Activated T-helper 2 cell treated with anti-CD3 and anti-CD28 coated beads, Interferon-gamma antibody, Interleukin-2, Interleukin-4, amounts not matched to agents 10 μg/mL and 5 μg/mL and 100 μg/mL, durations not matched to agents 14 hours and 24 hours and 36 hours (primary cell): ENCODE data around the gene TDP2. TPM values are rescaled to one million over a fixed set of nuclear protein-coding genes. Genes with fewer than 3 reads are reported as not detected.
A peak's percentile ranks its signal among the peaks of the same experiment; 100 is the strongest.
"Not testable (repeated sequence)": the region's sequence is repeated elsewhere in the genome, so short reads cannot be mapped to it uniquely, and the experiment has no call there.

Experiments
- DNase-seq: peaks from one replicate; pipeline ENCODE4 v3.0.0; 2021; ENCODE audit warnings: low spot score
- H3K27ac Mint-ChIP-seq: one replicate; pipeline ENCODE4 v1.8.0; 2021; ENCODE audit warnings: mixed read lengths
- H3K27me3 Mint-ChIP-seq: one replicate; pipeline ENCODE4 v1.8.0; 2021; ENCODE audit warnings: low read depth, mixed read lengths
- H3K36me3 Mint-ChIP-seq: one replicate; pipeline ENCODE4 v1.8.0; 2021; ENCODE audit warnings: low read depth, mixed read lengths
- H3K4me1 Mint-ChIP-seq: one replicate; pipeline ENCODE4 v1.8.0; 2021; ENCODE audit warnings: low read depth, mixed read lengths
- H3K4me3 Mint-ChIP-seq: one replicate; pipeline ENCODE4 v1.8.0; 2021; ENCODE audit warnings: low read depth, mild to moderate bottlenecking, moderate library complexity, mixed read lengths
- H3K9me3 Mint-ChIP-seq: one replicate; pipeline ENCODE4 v1.8.0; 2021; ENCODE audit warnings: mixed read lengths
- intact Hi-C: fragments of 100-400 bp; cut with micrococcal nuclease; formaldehyde crosslinking; loops from one replicate; pipeline ENCODE4 v1.15.1; 2023
- total RNA-seq: library from RNA; stranded (reverse); gene quantifications from 2 replicates; pipeline ENCODE4 v1.2.3, GENCODE V29; 2022

Gene TDP2
- total RNA-seq, 1 donor from 2014 or later, result 45.6 TPM

- intact Hi-C loops, result loop anchor here (10.0 kb wide), 2 partner anchors 198 to 408 kb away; partner anchors contain the start of gene ALDH5A1
- Mint-ChIP-seq H3K36me3 (peaks cover 1% of the 10 kb centered on the region), H3K4me3 (no peak overlapping the region), H3K27me3 (no peaks in the 10 kb centered on the region), H3K9me3 (no peaks in the 10 kb centered on the region), H3K4me1 (peaks cover 20% of the 10 kb centered on the region), H3K27ac (no peak overlapping the region)
- DNase-seq, result no peak
Measured at GRCh38 chr6:24692415-24692814, 25.7 kb upstream of the TDP2 start.

DNA sequence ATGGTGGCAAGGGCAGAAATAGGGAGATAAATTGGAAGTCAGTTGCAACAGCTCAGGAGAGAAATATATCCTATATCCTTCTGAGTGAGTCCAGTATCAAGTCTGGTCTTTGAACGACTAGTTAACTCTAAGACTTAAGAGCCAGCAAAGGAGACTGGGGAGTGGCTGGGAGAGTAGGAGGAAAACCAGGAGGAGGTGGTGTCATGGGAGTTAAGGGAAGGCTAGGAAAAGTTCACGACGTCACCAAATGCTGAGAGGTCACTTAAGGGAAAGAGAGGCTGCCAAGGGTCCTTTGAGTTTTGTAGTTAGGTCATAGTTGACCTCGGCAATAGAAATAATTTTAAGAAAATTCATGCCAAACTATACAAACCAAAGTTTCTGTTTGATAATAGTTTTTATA lies 25.3 kb upstream of the TDP2 start:
- Mint-ChIP-seq H3K27me3 (no peaks in the 10 kb centered on the region), H3K4me3 (no peak overlapping the region), H3K9me3 (no peaks in the 10 kb centered on the region), H3K27ac (peak overlapping the region; percentile 36), H3K36me3 (peaks cover 5% of the 10 kb centered on the region), H3K4me1 (peaks cover 20% of the 10 kb centered on the region)
- intact Hi-C loops, result loop anchor here (10.0 kb wide), 2 partner anchors 197 to 407 kb away; partner anchors contain the start of gene ALDH5A1
- DNase-seq, result no peak

DNA sequence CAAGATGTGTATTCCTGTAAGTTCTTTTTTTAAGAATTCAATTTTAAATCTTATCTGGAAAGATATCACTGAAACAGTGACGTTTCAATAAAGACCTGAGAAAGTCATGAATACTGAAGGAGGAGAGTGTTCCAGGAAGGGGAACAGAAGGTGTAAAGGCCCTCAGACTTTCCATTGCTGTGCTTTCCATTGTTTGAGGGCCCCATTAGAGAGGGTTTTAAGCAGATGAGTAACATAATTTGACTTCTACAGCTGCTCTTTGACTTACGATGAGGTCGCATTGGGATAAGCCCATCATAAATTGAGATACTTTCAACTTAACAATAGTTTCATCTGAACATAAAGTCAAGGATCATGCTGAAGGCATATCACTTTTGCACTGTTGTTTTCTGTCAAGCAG lies 24.9 kb upstream of the TDP2 start:
- no peak for DNase-seq
- Mint-ChIP-seq H3K27me3 (no peaks in the 10 kb centered on the region), H3K27ac (no peak overlapping the region), H3K9me3 (no peaks in the 10 kb centered on the region), H3K4me1 (peaks cover 20% of the 10 kb centered on the region), H3K36me3 (peaks cover 5% of the 10 kb centered on the region), H3K4me3 (no peak overlapping the region)
- intact Hi-C loops, result loop anchor here (10.0 kb wide), 2 partner anchors 197 to 407 kb away; partner anchors contain the start of gene ALDH5A1

DNA sequence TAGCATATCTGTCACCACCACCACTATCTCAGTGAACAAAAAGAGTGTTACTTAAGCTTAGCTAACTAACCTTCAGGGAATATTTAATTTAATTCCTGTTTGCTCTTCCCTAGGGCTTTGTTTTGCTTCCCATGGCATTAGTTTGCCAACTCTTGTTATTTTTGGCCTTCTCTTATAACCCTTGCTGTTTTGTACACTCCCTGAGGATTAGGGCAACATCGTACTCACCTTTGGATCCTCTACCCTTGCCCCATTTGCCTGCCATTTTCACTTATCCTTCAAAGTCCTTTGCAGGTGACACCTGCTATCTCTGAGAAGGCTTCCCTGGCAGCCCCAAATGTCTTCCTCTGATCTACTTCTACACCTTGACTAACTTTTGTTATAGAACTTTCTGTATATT lies 23.9 kb upstream of the TDP2 start:
- H3K9me3 Mint-ChIP-seq, result no peaks in the 10 kb centered on the region
- H3K4me3 Mint-ChIP-seq, result no peak overlapping the region
- H3K36me3 Mint-ChIP-seq, result peaks cover 5% of the 10 kb centered on the region
- H3K27ac Mint-ChIP-seq, result no peak overlapping the region
- no peaks in the 10 kb centered on the region for H3K27me3 Mint-ChIP-seq
- intact Hi-C loops, result loop anchor here (10.0 kb wide), 2 partner anchors 196 to 406 kb away; partner anchors contain the start of gene ALDH5A1
- no peak for DNase-seq
- H3K4me1 Mint-ChIP-seq, result peaks cover 15% of the 10 kb centered on the region

DNA sequence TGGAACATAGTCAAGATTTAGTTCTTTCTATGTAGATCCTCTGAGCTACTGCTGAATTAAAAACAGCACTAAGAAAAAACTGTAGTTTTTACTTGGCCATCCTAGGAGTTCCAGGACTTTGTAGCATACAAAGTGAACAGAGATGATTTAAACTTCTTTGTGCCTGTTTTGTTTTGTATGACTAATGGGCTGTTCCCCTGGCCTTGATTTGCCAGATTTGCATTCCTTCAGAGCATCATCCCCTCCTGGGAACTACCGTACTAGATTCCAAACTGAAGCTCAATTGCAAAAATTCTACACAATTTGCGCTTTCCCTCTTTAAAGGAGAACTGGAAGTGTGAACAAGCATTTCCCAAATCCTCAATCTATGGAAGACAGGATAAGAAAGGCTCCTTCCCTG lies 23.3 kb upstream of the TDP2 start:
- no peak for DNase-seq
- Mint-ChIP-seq H3K27ac (no peak overlapping the region), H3K4me3 (no peak overlapping the region), H3K36me3 (peaks cover 5% of the 10 kb centered on the region), H3K4me1 (peaks cover 14% of the 10 kb centered on the region), H3K9me3 (no peaks in the 10 kb centered on the region), H3K27me3 (no peaks in the 10 kb centered on the region)
- intact Hi-C loops, result loop anchor here (10.0 kb wide), 2 partner anchors 195 to 405 kb away; partner anchors contain the start of gene ALDH5A1

GRCh38 chr6:24686946-24687345 lies 20.2 kb upstream of the TDP2 start:
- intact Hi-C loops, result no loop called here
- H3K4me1 Mint-ChIP-seq, result peaks cover 10% of the 10 kb centered on the region
- no peak overlapping the region for H3K4me3 Mint-ChIP-seq
- H3K9me3 Mint-ChIP-seq, result no peaks in the 10 kb centered on the region
- DNase-seq, result no peak
- no peaks in the 10 kb centered on the region for H3K27me3 Mint-ChIP-seq
- no peak overlapping the region for H3K27ac Mint-ChIP-seq
- H3K36me3 Mint-ChIP-seq, result peaks cover 5% of the 10 kb centered on the region

GRCh38 chr6:24686408-24686807 lies 19.7 kb upstream of the TDP2 start:
- DNase-seq, result no peak
- Mint-ChIP-seq H3K36me3 (peaks cover 5% of the 10 kb centered on the region), H3K27ac (no peak overlapping the region), H3K27me3 (no peaks in the 10 kb centered on the region), H3K4me1 (peaks cover 4% of the 10 kb centered on the region), H3K9me3 (no peaks in the 10 kb centered on the region), H3K4me3 (no peak overlapping the region)
- intact Hi-C loops, result no loop called here

DNA sequence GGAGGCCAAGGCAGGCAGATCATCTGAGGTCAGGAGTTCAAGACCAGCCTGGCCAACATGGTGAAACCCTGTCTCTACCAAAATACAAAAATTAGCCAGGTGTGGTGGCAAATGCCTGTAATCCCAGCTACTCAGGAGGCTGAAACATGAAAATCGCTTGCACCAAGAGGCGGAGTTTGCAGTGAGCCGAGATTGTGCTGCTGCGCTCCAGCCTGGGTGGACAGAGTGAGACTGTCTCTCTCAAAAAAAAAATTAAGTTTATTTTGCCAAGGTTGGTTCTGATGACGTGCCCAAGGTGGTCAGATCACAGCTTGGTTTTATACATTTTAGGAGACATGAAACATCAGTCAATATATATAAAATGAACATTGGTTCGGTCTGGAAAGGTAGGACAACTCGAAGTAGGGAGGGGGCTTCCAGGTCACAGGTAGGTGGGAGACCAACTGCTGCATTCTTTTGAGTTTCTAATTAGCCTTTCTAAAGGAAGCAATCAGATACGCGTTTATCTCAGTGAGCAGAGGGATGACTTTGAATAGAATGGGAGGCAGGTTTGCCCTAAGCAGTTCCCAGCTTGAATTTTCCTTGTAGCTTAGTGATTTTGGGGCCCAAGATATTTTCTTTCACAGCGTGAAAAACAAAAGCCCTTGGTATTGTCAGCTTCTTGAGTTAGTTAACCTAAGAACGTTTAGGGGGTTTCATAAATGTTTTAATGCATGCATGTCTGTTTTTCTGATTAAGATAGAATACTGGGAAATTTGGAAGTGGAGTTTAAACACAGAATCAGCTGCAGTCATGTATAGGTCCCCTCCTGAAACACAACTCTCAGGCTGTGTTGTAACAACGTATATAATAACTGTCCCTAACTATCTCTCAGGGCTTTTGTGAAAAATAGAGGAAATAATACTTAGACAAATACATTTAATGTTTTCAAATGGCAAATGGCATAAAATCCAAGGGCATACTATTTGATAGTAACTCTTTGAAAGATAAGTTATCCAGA lies 16.9 kb upstream of the TDP2 start:
- H3K36me3 Mint-ChIP-seq, result peaks cover 5% of the 10 kb centered on the region
- no peak for DNase-seq
- H3K4me1 Mint-ChIP-seq, result no peaks in the 10 kb centered on the region
- H3K27me3 Mint-ChIP-seq, result no peaks in the 10 kb centered on the region
- no peak overlapping the region for H3K27ac Mint-ChIP-seq
- no peaks in the 10 kb centered on the region for H3K9me3 Mint-ChIP-seq
- H3K4me3 Mint-ChIP-seq, result no peak overlapping the region
- intact Hi-C loops, result no loop called here

DNA sequence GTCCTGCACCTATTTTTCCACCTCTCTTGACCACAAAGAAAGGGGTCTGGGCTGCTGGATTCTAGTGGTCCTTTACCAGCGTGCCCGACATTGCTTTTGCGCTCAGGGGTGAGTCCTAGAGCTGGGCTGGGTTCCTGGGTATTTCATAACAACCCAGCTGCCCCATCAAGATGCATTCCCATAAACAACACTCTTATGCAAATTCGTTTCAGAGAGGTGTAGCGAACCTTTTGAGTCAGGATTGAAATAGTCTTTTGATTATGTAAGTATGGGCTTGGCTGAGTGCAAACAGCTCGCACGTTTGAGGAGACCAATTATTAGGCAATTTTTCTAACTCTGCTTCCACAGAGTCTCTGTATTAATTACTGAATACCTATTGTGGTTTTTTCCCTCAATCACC lies 13.9 kb upstream of the TDP2 start:
- H3K4me1 Mint-ChIP-seq, result no peaks in the 10 kb centered on the region
- H3K27ac Mint-ChIP-seq, result no peak overlapping the region
- DNase-seq, result no peak
- no peak overlapping the region for H3K4me3 Mint-ChIP-seq
- H3K36me3 Mint-ChIP-seq, result peaks cover 5% of the 10 kb centered on the region
- intact Hi-C loops, result no loop called here
- H3K27me3 Mint-ChIP-seq, result no peaks in the 10 kb centered on the region
- H3K9me3 Mint-ChIP-seq, result no peaks in the 10 kb centered on the region

DNA sequence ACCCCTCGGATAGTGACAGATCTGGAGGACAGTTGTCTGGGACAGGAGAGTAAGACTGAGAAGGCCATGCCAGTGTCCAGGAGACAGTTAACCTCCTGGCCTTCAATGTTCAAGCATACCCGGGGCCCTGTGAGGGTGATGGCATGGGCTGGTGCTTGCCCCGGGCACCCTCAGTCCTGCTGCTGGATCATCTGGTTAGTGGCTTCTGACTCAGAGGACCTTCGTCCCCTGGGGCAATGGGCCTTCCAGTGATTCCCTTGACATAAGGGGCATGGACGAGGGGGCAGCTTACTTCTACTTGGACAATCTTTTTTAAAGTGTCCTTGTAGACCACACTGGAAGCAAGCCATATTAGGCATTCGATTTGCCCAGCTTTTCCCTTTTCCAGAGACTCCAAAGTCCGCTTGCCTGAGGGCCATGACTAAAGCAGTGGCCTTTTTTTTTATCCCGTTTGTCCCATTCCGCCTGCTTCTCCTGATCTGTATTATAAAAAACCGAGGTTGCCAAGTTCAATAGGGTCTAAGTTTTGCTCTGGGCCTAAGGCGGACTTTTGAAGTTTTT lies 12.2 kb upstream of the TDP2 start:
- H3K9me3 Mint-ChIP-seq, H3K4me1 Mint-ChIP-seq, H3K4me3 Mint-ChIP-seq, DNase-seq, intact Hi-C loops, H3K27me3 Mint-ChIP-seq, H3K27ac Mint-ChIP-seq: not testable (repeated sequence)
- peaks cover 18% of the 10 kb centered on the region for H3K36me3 Mint-ChIP-seq

DNA sequence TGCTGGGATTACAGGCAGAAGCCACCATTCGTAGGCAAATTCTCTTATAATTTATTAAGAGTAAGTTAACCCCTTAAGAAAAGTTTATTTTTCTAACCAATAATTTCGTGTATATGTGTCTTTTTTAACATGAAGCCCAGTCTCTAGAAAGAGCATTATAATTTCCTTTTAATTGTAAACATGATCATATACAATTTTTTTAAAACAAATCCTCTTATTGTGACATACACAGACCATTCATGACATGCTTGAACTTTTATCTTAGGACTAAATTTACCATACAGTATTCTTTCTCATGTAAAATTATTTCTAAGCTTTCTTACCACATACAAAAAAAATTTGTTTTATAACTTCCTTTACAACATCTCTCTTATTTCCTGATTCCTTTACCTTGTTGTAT lies 6.9 kb upstream of the TDP2 start:
- Mint-ChIP-seq H3K4me3 (no peak overlapping the region), H3K4me1 (peaks cover 6% of the 10 kb centered on the region), H3K27ac (no peak overlapping the region), H3K27me3 (no peaks in the 10 kb centered on the region), H3K36me3 (peaks cover 55% of the 10 kb centered on the region), H3K9me3 (peaks cover 49% of the 10 kb centered on the region)
- intact Hi-C loops, result no loop called here
- DNase-seq, result no peak

GRCh38 chr6:24672620-24673182 lies 6.0 kb upstream of the TDP2 start:
- intact Hi-C loops, result no loop called here
- Mint-ChIP-seq H3K4me1 (peaks cover 9% of the 10 kb centered on the region), H3K4me3 (no peak overlapping the region), H3K27ac (no peak overlapping the region), H3K27me3 (no peaks in the 10 kb centered on the region), H3K9me3 (peaks cover 49% of the 10 kb centered on the region), H3K36me3 (peaks cover 55% of the 10 kb centered on the region)
- no peak for DNase-seq

DNA sequence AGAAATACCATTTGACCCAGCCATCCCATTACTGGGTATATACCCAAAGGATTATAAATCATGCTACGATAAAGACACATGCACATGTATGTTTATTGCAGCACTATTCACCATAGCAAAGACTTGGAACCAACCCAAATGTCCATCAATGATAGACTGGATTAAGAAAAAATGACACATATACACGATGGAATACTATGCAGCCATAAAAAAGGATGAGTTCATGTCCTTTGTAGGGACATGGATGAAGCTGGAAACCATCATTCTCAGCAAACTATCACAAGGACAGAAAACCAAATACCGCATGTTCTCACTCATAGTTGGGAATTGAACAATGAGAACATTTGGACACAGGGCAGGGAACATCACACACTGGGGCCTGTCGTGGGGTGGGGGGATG lies 4.4 kb upstream of the TDP2 start:
- DNase-seq, H3K4me3 Mint-ChIP-seq, H3K27me3 Mint-ChIP-seq, H3K27ac Mint-ChIP-seq, intact Hi-C loops: not testable (repeated sequence)
- peaks cover 49% of the 10 kb centered on the region for H3K9me3 Mint-ChIP-seq
- H3K4me1 Mint-ChIP-seq, result peaks cover 13% of the 10 kb centered on the region
- peaks cover 54% of the 10 kb centered on the region for H3K36me3 Mint-ChIP-seq
